IMR-90 (cell line): Measurements from ENCODE around the gene GSN.

ENCODE experiments used
- BHLHE40 ChIP-seq: fragments of 150-350 bp; IDR thresholded peaks from 2 replicates; pipeline ENCODE4 v1.6.1; 2016; ENCODE audit warnings: mild to moderate bottlenecking, low read depth, low read length
- CTCF ChIP-seq: conservative IDR thresholded peaks from 2 replicates; pipeline ENCODE4 v1.5.1; 2012; ENCODE audit warnings: mild to moderate bottlenecking, low read depth, low read length, improper control_type of control experiment
- FOS ChIP-seq: fragments of 150-350 bp; IDR thresholded peaks from 2 replicates; pipeline ENCODE4 v1.6.1; 2016; ENCODE audit warnings: low read depth, low read length
- MAZ ChIP-seq: IDR thresholded peaks from 2 replicates; pipeline ENCODE4 v1.6.1; 2012; ENCODE audit warnings: low read depth, mild to moderate bottlenecking, low read length, improper control_type of control experiment, moderate library complexity, borderline replicate concordance
- NFE2L2 ChIP-seq: fragments of 150-350 bp; IDR thresholded peaks from 2 replicates; pipeline ENCODE4 v1.6.1; 2016; ENCODE audit warnings: low read depth, mild to moderate bottlenecking, low read length
- POLR2A ChIP-seq: IDR thresholded peaks from 2 replicates; pipeline ENCODE4 v1.6.1; 2012; ENCODE audit warnings: mild to moderate bottlenecking, low read depth, low read length
- RAD21 ChIP-seq: IDR thresholded peaks from 2 replicates; pipeline ENCODE4 v1.6.1; 2012; ENCODE audit warnings: low read length, improper control_type of control experiment
- RCOR1 ChIP-seq: IDR thresholded peaks from 2 replicates; pipeline ENCODE4 v1.6.1; 2012; ENCODE audit warnings: mild to moderate bottlenecking, low read length, improper control_type of control experiment; ENCODE audit not compliant: insufficient replicate concordance
- RFX5 ChIP-seq: IDR thresholded peaks from 2 replicates; pipeline ENCODE4 v1.8.0; 2012; ENCODE audit warnings: low read depth, mild to moderate bottlenecking, low read length, moderate library complexity
- SMC3 ChIP-seq: fragments of 150-350 bp; IDR thresholded peaks from 2 replicates; pipeline ENCODE4 v1.6.1; 2016; ENCODE audit warnings: low read depth, mild to moderate bottlenecking, antibody characterized with exemption, low read length, moderate library complexity
- USF2 ChIP-seq: fragments of 150-350 bp; IDR thresholded peaks from 2 replicates; pipeline ENCODE4 v1.6.1; 2017; ENCODE audit warnings: mild to moderate bottlenecking, antibody characterized with exemption, low read length, low read depth

GRCh38 chr9:121271368-121272341 lies 3.7 kb downstream of the GSN start:
- TF ChIP-seq SMC3 (no peak), MAZ (no peak), CTCF (no peak), RFX5 (no peak), FOS (no peak), POLR2A (no peak), RAD21 (no peak; the same call in 1 of the 2 replicates), RCOR1 (no peak), USF2 (no peak), BHLHE40 (no peak; the same call in 1 of the 2 replicates), NFE2L2 (no peak)
